ENCODE data around the gene ZSCAN1. TPM values are rescaled to one million over a fixed set of nuclear protein-coding genes. Genes with fewer than 3 reads are reported as not detected.

Gene ZSCAN1
- total RNA-seq, 4 donors from 2014 or later = not detected

DNA sequence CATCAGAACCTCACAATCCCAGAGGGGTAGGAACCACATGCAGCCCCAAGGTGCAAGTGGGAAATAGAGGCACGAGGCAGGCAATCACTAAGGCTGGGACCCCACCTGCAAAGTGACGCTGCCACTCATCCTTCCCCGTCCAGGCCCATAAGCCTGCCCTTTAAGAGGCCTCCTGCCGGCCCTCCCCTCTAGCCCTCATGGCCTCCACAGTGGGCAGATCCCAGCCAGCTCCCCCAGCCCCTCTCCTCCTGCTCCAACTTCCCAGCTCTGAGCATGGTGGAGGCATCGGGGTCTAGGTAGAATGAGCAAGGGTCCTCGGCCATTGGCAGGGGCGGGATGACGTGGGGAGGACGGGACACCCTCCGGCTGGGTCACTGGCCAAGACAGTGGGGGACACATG is 61.5 kb downstream of the ZSCAN1 start:
- TF ChIP-seq CTCF (IDR thresholded peaks at IDR 0.05) (no peak), POLR2AphosphoS5 (IDR thresholded peaks at IDR 0.05) (no peak), EP300 (IDR thresholded peaks at IDR 0.05) (no peak), POLR2A (IDR thresholded peaks at IDR 0.05) (no peak)

GRCh38 chr19:58096884-58097283 is 63.1 kb downstream of the ZSCAN1 start:
- Histone ChIP-seq H3K4me3 (peak overlapping the region in 1 of 2 donors; percentile 76), H3K27me3 (no peaks in the 10 kb centered on the region), H3K4me1 (peaks cover 0 to 36% (median 8%) of the 10 kb centered on the region in 3 donors), H3K27ac (peak overlapping the region in 2 of 4 donors; percentile 94), H3K9me3 (peaks cover 0 to 59% (median 0%) of the 10 kb centered on the region in 3 donors), H3K36me3 (peaks cover 0 to 37% of the 10 kb centered on the region in 2 donors)
- no peak for TF ChIP-seq EP300 (IDR thresholded peaks at IDR 0.05)
- TF ChIP-seq POLR2A (IDR thresholded peaks at IDR 0.05) = no peak
- WGBS, 2 donors (ENCODE audit: low coverage in 1 of 2) = 29 to 76% methylated on average over 1 to 8 of the region's 13 CpGs
- no peak for ATAC-seq

More for the DNA sequence above, 61.5 kb downstream of the ZSCAN1 start:
- WGBS, 2 donors (ENCODE audit: low coverage in 1 of 2) = no CpG with 5 or more reads among the region's 10 CpGs
- no peak overlapping the region for H3K27ac ChIP-seq
- peaks cover 0 to 36% (median 8%) of the 10 kb centered on the region in 3 donors for H3K4me1 ChIP-seq
- no peaks in the 10 kb centered on the region for H3K27me3 ChIP-seq
- no peak for ATAC-seq
- no peak overlapping the region for H3K4me3 ChIP-seq
- H3K9me3 ChIP-seq = peaks cover 0 to 61% (median 0%) of the 10 kb centered on the region in 3 donors
- peaks cover 0 to 51% of the 10 kb centered on the region in 2 donors for H3K36me3 ChIP-seq

DNA sequence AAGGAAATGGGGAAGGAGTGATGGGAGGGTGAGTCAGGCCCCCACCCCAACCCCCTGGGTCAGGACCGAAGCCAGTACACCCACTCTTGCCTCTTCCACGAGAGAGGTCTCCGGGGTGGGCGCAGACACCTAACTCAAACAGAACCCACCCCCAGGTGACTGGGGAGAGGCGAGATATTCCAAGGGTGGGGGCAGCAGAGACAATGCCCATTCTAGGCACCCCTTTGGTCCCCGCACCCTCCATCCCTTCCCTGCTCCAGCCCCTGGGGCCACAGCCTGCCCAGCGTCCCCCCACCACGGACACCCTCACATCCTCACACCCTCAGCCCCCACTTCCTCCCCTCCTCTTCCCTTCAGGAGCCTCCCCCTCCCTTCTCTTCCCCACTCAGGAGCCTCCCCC is 63.5 kb downstream of the ZSCAN1 start:
- no peak for ATAC-seq
- WGBS, 2 donors (ENCODE audit: low coverage in 1 of 2) = 17 to 20% methylated on average over 3 to 8 of the region's 8 CpGs

DNA sequence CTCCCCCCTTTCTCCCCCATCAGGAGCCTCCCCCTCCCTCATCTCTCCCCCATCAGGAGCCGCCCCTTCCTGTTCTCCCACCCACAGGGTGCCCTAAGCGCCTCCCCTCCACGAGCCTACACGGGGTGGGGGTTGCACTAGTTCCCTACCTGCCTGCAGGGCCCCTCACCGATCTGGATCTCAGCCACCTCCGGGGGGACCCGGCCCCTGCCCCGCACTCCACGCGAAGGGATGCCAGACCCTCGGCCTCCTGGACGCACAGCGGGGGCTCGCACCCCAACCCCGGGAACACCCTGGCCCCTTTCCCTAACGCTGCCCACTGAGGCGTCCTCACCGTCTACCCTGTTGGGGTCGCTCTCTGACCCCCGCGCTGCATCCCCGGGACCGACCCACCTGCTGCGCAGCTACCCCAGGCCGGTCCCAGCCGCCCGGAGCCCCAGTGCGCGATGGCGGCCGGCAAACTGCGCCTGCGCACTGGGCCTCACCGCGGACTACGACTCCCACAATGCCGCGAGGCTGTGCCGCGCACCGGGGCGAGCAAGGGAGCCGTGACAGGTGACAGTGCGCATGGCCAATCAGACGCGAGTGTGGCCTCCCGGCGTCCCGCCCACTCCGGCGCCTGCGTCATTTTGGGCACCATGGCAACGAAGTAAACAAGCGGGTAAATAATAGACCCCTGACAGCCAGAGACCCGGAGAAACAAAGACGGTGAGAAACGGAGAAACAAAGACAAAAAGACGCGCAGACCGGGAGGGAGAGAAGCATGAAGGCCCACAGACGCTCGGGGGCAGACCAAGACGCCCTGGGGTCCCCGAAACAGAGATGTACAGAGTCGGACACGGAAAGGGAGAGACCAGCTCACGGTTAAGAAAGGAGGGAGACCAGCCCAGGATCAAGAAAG is 64.2 kb downstream of the ZSCAN1 start, which contains the start of gene ZSCAN18:
TSS of gene ZSCAN18 (minus strand) at position 451 of the 901 bp plus-strand sequence. CDS start 7,964 bp downstream, outside the sequence.
- Histone ChIP-seq H3K4me3 (peak within 1 kb of the TSS; percentile 76 to 86), H3K4me1 (peaks cover 0 to 36% (median 8%) of the 10 kb centered on the region in 3 donors), H3K36me3 (peaks cover 0 to 25% of the 10 kb centered on the region in 2 donors), H3K27ac (peak within 1 kb of the TSS; percentile 94 to 97 (median 95)), H3K9me3 (peaks cover 0 to 61% (median 0%) of the 10 kb centered on the region in 3 donors), H3K27me3 (no peaks in the 10 kb centered on the region)
- WGBS, 2 donors (ENCODE audit: low coverage in 1 of 2) = 0 to 1% methylated on average over 7 to 13 of the region's 67 CpGs
- ATAC-seq = peak; percentile 100
- TF ChIP-seq POLR2AphosphoS5 (IDR thresholded peaks at IDR 0.05) (peak; percentile 77), EP300 (IDR thresholded peaks at IDR 0.05) (no peak), POLR2A (IDR thresholded peaks at IDR 0.05) (peak; percentile 70 to 78)

More for the DNA sequence above, 63.5 kb downstream of the ZSCAN1 start:
- peaks cover 0 to 36% (median 8%) of the 10 kb centered on the region in 3 donors for H3K4me1 ChIP-seq
- peak overlapping the region in 3 of 4 donors; percentile 94 to 96 (median 94) for H3K27ac ChIP-seq
- peak overlapping the region; percentile 76 to 86 for H3K4me3 ChIP-seq
- H3K36me3 ChIP-seq = peaks cover 0 to 32% of the 10 kb centered on the region in 2 donors
- TF ChIP-seq CTCF (IDR thresholded peaks at IDR 0.05) = no peak
- no peak for TF ChIP-seq EP300 (IDR thresholded peaks at IDR 0.05)
- no peak for TF ChIP-seq POLR2A (IDR thresholded peaks at IDR 0.05)
- TF ChIP-seq POLR2AphosphoS5 (IDR thresholded peaks at IDR 0.05) = no peak
- H3K9me3 ChIP-seq = peaks cover 0 to 59% (median 0%) of the 10 kb centered on the region in 3 donors
- H3K27me3 ChIP-seq = no peaks in the 10 kb centered on the region

DNA sequence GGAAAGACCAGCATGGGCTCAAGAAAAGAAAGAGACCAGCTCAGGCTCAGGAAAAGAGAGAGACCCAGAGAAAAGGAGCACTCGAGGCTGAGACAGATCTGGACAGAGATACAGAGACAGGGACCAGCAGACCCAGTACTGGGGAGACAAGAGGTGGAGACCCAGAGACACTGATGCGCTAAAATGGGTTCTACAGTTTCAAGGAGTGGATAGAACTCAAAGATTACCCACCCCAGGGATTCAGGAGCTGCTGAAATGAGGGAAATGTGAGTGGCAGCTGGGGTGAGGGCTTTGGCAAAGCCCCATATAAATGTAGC is 64.8 kb downstream of the ZSCAN1 start:
- Histone ChIP-seq H3K36me3 (peaks cover 0 to 22% of the 10 kb centered on the region in 2 donors), H3K4me3 (peak overlapping the region; percentile 76 to 86), H3K27ac (peak overlapping the region; percentile 94 to 97 (median 95)), H3K4me1 (peaks cover 0 to 36% (median 8%) of the 10 kb centered on the region in 3 donors), H3K9me3 (peaks cover 0 to 61% (median 0%) of the 10 kb centered on the region in 3 donors), H3K27me3 (no peaks in the 10 kb centered on the region)
- WGBS, 2 donors (ENCODE audit: low coverage in 1 of 2) = 4% methylated on average over 2 of the region's 2 CpGs; no CpG with 5 or more reads in 1 of the 2 donors
- ATAC-seq = no peak
- no peak for TF ChIP-seq POLR2A (IDR thresholded peaks at IDR 0.05)
- TF ChIP-seq EP300 (IDR thresholded peaks at IDR 0.05) = no peak
- TF ChIP-seq POLR2AphosphoS5 (IDR thresholded peaks at IDR 0.05) = no peak
- TF ChIP-seq CTCF (IDR thresholded peaks at IDR 0.05) = no peak

Other genes with a start within 250 kb of the ZSCAN1 start
- gene ZNF552, start 219.1 kb upstream of the ZSCAN1 start, total RNA-seq = 1 to 10 TPM; 2.7 to 8.7 (median 4.5) TPM
- 10 to 100 TPM in 2 of 4 donors, 1 to 10 TPM in 2; 7.6 to 14.5 (median 10.7) TPM for gene ZNF587B, start 203.7 kb upstream of the ZSCAN1 start, total RNA-seq
- 10 to 100 TPM in 3 of 4 donors, 1 to 10 TPM in 1; 9.3 to 47.5 (median 17.6) TPM for gene ZNF587, start 184.2 kb upstream of the ZSCAN1 start, total RNA-seq
- 10 to 100 TPM in 2 of 4 donors, 1 to 10 TPM in 2; 4.9 to 13.5 (median 9.6) TPM for gene ZNF814, start 145.0 kb upstream of the ZSCAN1 start, total RNA-seq
- gene ZNF417, start 117.4 kb upstream of the ZSCAN1 start, total RNA-seq = 10 to 100 TPM; 13.9 to 29.3 (median 16.0) TPM
- gene ZNF418, start 98.6 kb upstream of the ZSCAN1 start, total RNA-seq = 10 to 100 TPM; 10.4 to 28.5 (median 13.9) TPM
- gene ZNF256, start 86.3 kb upstream of the ZSCAN1 start, total RNA-seq = 1 to 10 TPM; 4.2 to 8.6 (median 5.2) TPM
- 1 to 10 TPM in 1 of 4 donors, not detected in 3; 4.8 TPM for gene C19orf18, start 59.5 kb upstream of the ZSCAN1 start, total RNA-seq
- 10 to 100 TPM in 3 of 4 donors, 1 to 10 TPM in 1; 6.0 to 49.0 (median 18.8) TPM for gene ZNF606, start 31.2 kb upstream of the ZSCAN1 start, total RNA-seq
- gene ZNF135, start 25.3 kb downstream of the ZSCAN1 start, total RNA-seq = 1 to 10 TPM; 5.8 to 9.0 (median 7.5) TPM
- 100 to 1,000 TPM in 3 of 4 donors, 10 to 100 TPM in 1; 82.4 to 144 (median 123) TPM for gene ZSCAN18, start 64.2 kb downstream of the ZSCAN1 start, total RNA-seq
- 10 to 100 TPM in 2 of 4 donors, 1 to 10 TPM in 2; 8.4 to 14.8 (median 11.7) TPM for gene ZNF329, start 116.8 kb downstream of the ZSCAN1 start, total RNA-seq
- gene ZNF274, start 149.0 kb downstream of the ZSCAN1 start, total RNA-seq = 10 to 100 TPM; 17.0 to 23.5 (median 18.6) TPM
- gene ZNF544, start 194.9 kb downstream of the ZSCAN1 start, total RNA-seq = 10 to 100 TPM; 25.4 to 54.6 (median 34.6) TPM
- 10 to 100 TPM in 2 of 4 donors, 1 to 10 TPM in 2; 5.6 to 11.6 (median 9.5) TPM for gene ZNF8, start 244.9 kb downstream of the ZSCAN1 start, total RNA-seq